HepG2 (cell line): Measurements from ENCODE around the gene NEIL1. TPM values are rescaled to one million over a fixed set of nuclear protein-coding genes. Genes with fewer than 3 reads are reported as not detected.

ENCODE experiments used
- CAMTA2 ChIP-seq: sonication (generic); formaldehyde crosslinking; IDR thresholded peaks from 2 replicates; pipeline ENCODE4 v1.4.0; 2020; ENCODE audit warnings: mild to moderate bottlenecking, missing genetic modification reagents, borderline replicate concordance
- CENPX ChIP-seq: sonication (generic); formaldehyde crosslinking; IDR thresholded peaks from 2 replicates; pipeline ENCODE4 v1.9.0; 2021; ENCODE audit warnings: mild to moderate bottlenecking, missing genetic modification reagents, moderate library complexity
- DPF2 ChIP-seq: sonication (generic); formaldehyde crosslinking; IDR thresholded peaks from 2 replicates; pipeline ENCODE4 v1.4.0; 2020; ENCODE audit warnings: mild to moderate bottlenecking, low read depth, missing genetic modification reagents, borderline replicate concordance
- HMG20B ChIP-seq: conservative IDR thresholded peaks from 2 replicates; pipeline ENCODE4 v1.6.1; 2016; ENCODE audit warnings: missing genetic modification reagents, missing compliant biosample characterization
- POLR2AphosphoS5 ChIP-seq: IDR thresholded peaks from 2 replicates; pipeline ENCODE4 v1.6.1; 2012; ENCODE audit warnings: low read depth, low read length
- RAD21 ChIP-seq: fragments of 450-650 bp; formaldehyde crosslinking; IDR thresholded peaks from 2 replicates; pipeline ENCODE4 v1.5.0; 2020; ENCODE audit warnings: mild to moderate bottlenecking
- RFXAP ChIP-seq: sonication (generic); formaldehyde crosslinking; IDR thresholded peaks from 2 replicates; pipeline ENCODE4 v1.4.0; 2020; ENCODE audit warnings: missing genetic modification reagents, borderline replicate concordance
- SMAD3 ChIP-seq: sonication (generic); formaldehyde crosslinking; IDR thresholded peaks from 2 replicates; pipeline ENCODE4 v1.4.0; 2020; ENCODE audit warnings: missing genetic modification reagents
- SYNCRIP ChIP-seq: fragments of 200-400 bp; formaldehyde crosslinking; IDR thresholded peaks from 2 replicates; pipeline ENCODE4 v1.6.1; 2018; ENCODE audit warnings: mild to moderate bottlenecking, low read depth, low read length; ENCODE audit not compliant: insufficient read depth
- ZNF121 ChIP-seq: sonication (generic); formaldehyde crosslinking; IDR thresholded peaks from 2 replicates; pipeline ENCODE4 v1.5.0; 2020; ENCODE audit warnings: mild to moderate bottlenecking, missing genetic modification reagents
- ZNF138 ChIP-seq: sonication (generic); formaldehyde crosslinking; IDR thresholded peaks from 2 replicates; pipeline ENCODE4 v1.5.0; 2020; ENCODE audit warnings: mild to moderate bottlenecking, low read depth, missing genetic modification reagents
- ZNF251 ChIP-seq: sonication (generic); formaldehyde crosslinking; IDR thresholded peaks from 2 replicates; pipeline ENCODE4 v1.9.0; 2021; ENCODE audit warnings: mild to moderate bottlenecking, missing genetic modification reagents
- ZNF260 ChIP-seq: sonication (generic); formaldehyde crosslinking; IDR thresholded peaks from 2 replicates; pipeline ENCODE4 v1.4.0; 2020; ENCODE audit warnings: missing genetic modification reagents, low read depth, mild to moderate bottlenecking, borderline replicate concordance
- ZNF317 ChIP-seq: sonication (generic); formaldehyde crosslinking; IDR thresholded peaks from 2 replicates; pipeline ENCODE4 v1.5.0; 2020; ENCODE audit warnings: mild to moderate bottlenecking, missing genetic modification reagents
- polyA plus RNA-seq, 8 experiments: library from polyadenylated mRNA; depleted of rRNA in 3 of 8; stranded (reverse) in 7 of 8; unstranded in 1 of 8; fragments of >200 nt; fragmentation: Illumina TruSeq in 4 of 8; extraction: Trizol in 4 of 8; gene quantifications; 2 replicates each; pipeline versions ENCODE4 v1.2.1 to v1.2.3, GENCODE V29; 2011 to 2016; ENCODE audit warnings: low read depth in 4 of 8, missing spikeins in 1 of 8, mixed read lengths in 1 of 8; ENCODE audit not compliant: insufficient read depth in 1 of 8
- total RNA-seq, 5 experiments: library from RNA; depleted of rRNA; stranded (reverse); fragments of >200 nt; fragmentation: Illumina TruSeq; extraction: Trizol; gene quantifications; 2 replicates each; pipeline ENCODE4 v1.2.3, GENCODE V29; 2016; ENCODE audit warnings: low read depth in 1 of 5
- TF ChIP-seq, protein P1 (sequence below): sonication (generic); formaldehyde crosslinking; IDR thresholded peaks from 2 replicates; pipeline ENCODE4 v1.5.1; 2020; ENCODE audit warnings: mild to moderate bottlenecking, missing genetic modification reagents, borderline replicate concordance
- TF ChIP-seq, protein P2 (sequence below): sonication (generic); formaldehyde crosslinking; IDR thresholded peaks from 2 replicates; pipeline ENCODE4 v1.5.0; 2020; ENCODE audit warnings: mild to moderate bottlenecking, missing genetic modification reagents
- TF ChIP-seq, protein P3 (sequence below): sonication (generic); formaldehyde crosslinking; IDR thresholded peaks from 2 replicates; pipeline ENCODE4 v1.9.0; 2021; ENCODE audit warnings: missing genetic modification reagents, mild to moderate bottlenecking, borderline replicate concordance
- TF ChIP-seq, protein P4 (sequence below): IDR thresholded peaks from 2 replicates; pipeline ENCODE4 v1.6.1; 2016; ENCODE audit warnings: missing biosample characterization, missing genetic modification reagents, low read depth

Gene NEIL1
- total and polyA plus RNA-seq, 2 of the 13 experiments (the other 11 are each of a cell fraction or from before 2014, with no cell fraction given), result 10.4 to 15.5 TPM

DNA sequence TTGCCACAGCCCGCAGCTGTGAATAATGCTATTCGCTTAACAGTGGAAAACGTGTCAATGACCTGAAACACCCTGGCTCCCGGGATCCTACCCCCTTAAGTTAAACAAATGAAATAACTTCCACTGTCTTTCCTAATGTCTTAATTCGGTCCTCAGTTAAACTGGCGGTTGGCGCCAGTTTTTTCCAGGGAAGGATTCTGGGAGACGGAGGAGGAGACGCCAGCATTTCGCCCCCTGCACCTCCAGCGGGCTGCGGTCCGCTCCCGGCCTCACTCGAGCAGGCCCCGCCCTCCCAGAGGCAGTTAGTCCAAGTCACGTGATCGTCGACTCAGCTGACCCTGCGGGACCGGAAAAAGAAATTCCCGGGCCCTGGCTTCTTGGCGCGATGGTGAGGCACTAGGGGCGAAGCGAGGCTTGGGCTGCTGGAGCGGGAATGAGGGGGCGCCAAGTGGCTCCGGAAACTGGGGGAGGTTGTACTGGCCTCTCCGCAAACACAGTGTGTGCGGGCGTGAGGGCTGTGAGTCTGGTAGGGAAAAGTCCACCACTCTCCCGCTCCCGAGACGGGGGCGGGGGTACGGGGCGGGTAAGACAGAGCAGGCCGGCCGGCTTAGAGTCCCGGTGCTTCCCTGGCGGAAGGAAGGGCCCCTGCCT is 11.0 kb upstream of the NEIL1 start, which contains the start of gene COMMD4 (continued):
- TF ChIP-seq, protein P1, sequence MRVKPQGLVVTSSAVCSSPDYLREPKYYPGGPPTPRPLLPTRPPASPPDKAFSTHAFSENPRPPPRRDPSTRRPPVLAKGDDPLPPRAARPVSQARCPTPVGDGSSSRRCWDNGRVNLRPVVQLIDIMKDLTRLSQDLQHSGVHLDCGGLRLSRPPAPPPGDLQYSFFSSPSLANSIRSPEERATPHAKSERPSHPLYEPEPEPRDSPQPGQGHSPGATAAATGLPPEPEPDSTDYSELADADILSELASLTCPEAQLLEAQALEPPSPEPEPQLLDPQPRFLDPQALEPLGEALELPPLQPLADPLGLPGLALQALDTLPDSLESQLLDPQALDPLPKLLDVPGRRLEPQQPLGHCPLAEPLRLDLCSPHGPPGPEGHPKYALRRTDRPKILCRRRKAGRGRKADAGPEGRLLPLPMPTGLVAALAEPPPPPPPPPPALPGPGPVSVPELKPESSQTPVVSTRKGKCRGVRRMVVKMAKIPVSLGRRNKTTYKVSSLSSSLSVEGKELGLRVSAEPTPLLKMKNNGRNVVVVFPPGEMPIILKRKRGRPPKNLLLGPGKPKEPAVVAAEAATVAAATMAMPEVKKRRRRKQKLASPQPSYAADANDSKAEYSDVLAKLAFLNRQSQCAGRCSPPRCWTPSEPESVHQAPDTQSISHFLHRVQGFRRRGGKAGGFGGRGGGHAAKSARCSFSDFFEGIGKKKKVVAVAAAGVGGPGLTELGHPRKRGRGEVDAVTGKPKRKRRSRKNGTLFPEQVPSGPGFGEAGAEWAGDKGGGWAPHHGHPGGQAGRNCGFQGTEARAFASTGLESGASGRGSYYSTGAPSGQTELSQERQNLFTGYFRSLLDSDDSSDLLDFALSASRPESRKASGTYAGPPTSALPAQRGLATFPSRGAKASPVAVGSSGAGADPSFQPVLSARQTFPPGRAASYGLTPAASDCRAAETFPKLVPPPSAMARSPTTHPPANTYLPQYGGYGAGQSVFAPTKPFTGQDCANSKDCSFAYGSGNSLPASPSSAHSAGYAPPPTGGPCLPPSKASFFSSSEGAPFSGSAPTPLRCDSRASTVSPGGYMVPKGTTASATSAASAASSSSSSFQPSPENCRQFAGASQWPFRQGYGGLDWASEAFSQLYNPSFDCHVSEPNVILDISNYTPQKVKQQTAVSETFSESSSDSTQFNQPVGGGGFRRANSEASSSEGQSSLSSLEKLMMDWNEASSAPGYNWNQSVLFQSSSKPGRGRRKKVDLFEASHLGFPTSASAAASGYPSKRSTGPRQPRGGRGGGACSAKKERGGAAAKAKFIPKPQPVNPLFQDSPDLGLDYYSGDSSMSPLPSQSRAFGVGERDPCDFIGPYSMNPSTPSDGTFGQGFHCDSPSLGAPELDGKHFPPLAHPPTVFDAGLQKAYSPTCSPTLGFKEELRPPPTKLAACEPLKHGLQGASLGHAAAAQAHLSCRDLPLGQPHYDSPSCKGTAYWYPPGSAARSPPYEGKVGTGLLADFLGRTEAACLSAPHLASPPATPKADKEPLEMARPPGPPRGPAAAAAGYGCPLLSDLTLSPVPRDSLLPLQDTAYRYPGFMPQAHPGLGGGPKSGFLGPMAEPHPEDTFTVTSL, result peak; percentile 30; the same call in 1 of the 2 replicates
- no peak for TF ChIP-seq SYNCRIP
- peak; percentile 52; the same call in 1 of the 2 replicates for TF ChIP-seq ZNF317 (CRISPR knock-in tag)
- peak; percentile 9; the same call in 1 of the 2 replicates for TF ChIP-seq ZNF121 (CRISPR knock-in tag)
- TF ChIP-seq ZNF260 (CRISPR knock-in tag), result no peak
- TF ChIP-seq RFXAP (CRISPR knock-in tag), result peak; percentile 46; the same call in 1 of the 2 replicates
- TF ChIP-seq, protein P2, sequence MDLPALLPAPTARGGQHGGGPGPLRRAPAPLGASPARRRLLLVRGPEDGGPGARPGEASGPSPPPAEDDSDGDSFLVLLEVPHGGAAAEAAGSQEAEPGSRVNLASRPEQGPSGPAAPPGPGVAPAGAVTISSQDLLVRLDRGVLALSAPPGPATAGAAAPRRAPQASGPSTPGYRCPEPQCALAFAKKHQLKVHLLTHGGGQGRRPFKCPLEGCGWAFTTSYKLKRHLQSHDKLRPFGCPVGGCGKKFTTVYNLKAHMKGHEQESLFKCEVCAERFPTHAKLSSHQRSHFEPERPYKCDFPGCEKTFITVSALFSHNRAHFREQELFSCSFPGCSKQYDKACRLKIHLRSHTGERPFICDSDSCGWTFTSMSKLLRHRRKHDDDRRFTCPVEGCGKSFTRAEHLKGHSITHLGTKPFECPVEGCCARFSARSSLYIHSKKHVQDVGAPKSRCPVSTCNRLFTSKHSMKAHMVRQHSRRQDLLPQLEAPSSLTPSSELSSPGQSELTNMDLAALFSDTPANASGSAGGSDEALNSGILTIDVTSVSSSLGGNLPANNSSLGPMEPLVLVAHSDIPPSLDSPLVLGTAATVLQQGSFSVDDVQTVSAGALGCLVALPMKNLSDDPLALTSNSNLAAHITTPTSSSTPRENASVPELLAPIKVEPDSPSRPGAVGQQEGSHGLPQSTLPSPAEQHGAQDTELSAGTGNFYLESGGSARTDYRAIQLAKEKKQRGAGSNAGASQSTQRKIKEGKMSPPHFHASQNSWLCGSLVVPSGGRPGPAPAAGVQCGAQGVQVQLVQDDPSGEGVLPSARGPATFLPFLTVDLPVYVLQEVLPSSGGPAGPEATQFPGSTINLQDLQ, result no peak
- TF ChIP-seq ZNF251 (CRISPR knock-in tag), result no peak
- TF ChIP-seq SMAD3 (CRISPR knock-in tag), result peak; percentile 64; the same call in 1 of the 2 replicates
- TF ChIP-seq, protein P3, sequence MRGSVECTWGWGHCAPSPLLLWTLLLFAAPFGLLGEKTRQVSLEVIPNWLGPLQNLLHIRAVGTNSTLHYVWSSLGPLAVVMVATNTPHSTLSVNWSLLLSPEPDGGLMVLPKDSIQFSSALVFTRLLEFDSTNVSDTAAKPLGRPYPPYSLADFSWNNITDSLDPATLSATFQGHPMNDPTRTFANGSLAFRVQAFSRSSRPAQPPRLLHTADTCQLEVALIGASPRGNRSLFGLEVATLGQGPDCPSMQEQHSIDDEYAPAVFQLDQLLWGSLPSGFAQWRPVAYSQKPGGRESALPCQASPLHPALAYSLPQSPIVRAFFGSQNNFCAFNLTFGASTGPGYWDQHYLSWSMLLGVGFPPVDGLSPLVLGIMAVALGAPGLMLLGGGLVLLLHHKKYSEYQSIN (CRISPR knock-in tag), result no peak
- no peak for TF ChIP-seq CAMTA2 (CRISPR knock-in tag)
- TF ChIP-seq, protein P4, sequence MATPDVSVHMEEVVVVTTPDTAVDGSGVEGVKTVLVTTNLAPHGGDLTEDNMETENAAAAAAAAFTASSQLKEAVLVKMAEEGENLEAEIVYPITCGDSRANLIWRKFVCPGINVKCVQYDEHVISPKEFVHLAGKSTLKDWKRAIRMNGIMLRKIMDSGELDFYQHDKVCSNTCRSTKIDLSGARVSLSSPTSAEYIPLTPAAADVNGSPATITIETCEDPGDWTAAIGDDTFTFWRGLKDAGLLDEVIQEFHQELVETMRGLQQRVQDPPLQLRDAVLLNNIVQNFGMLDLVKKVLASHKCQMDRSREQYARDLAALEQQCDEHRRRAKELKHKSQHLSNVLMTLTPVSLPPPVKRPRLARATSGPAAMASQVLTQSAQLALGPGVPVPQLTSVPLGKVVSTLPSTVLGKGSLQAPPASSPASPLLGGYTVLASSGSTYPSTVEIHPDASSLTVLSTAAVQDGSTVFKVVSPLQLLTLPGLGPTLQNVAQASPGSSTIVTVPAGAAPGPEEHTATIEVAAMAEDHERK (CRISPR knock-in tag), result no peak
- no peak for TF ChIP-seq DPF2 (CRISPR knock-in tag)
- 0 out of 2 replicates have a peak, but pooled peaks have one; percentile 8 for TF ChIP-seq RAD21 (CRISPR knock-in tag)
- TF ChIP-seq CENPX (CRISPR knock-in tag), result no peak
- peak; percentile 77; the same call in 1 of the 2 replicates for TF ChIP-seq HMG20B
- TF ChIP-seq POLR2AphosphoS5, result peak; percentile 72
- TF ChIP-seq ZNF138 (CRISPR knock-in tag), result no peak
